Measurements from ENCODE around the gene PTTG1IP. TPM values are rescaled to one million over a fixed set of nuclear protein-coding genes. Genes with fewer than 3 reads are reported as not detected.

The PTTG1IP gene
- total and polyA plus RNA-seq, 10 of the 15 experiments (the other 5 are each of a cell fraction or from before 2014, with no cell fraction given) = 2.4 to 56.4 (median 44.4) TPM

DNA sequence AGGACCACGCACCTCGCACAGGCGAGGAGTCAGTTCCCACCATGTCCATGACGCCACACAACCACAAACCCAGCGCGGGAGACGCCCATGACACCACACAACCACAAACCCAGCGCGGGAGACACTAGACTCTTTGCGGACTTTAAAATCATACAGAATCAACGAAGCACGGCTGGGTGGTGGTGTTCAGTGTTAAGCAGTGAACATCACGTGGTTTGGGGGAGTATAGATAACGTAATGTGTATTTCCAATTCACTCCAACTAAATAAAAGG is 19.2 kb downstream of the PTTG1IP start:
- Histone ChIP-seq H4K20me1 (ENCODE audit: control insufficient read depth, insufficient read depth) (no peaks in the 10 kb centered on the region), H3K27ac (ENCODE audit: control insufficient read depth, insufficient read depth) (no peak overlapping the region), H3K4me1 (ENCODE audit: control insufficient read depth, insufficient read depth, low read length) (no peaks in the 10 kb centered on the region), H3K79me2 (ENCODE audit: control insufficient read depth, insufficient read depth, low read length) (no peaks in the 10 kb centered on the region), H3K27me3 (replicated peaks in 1 of 2; ENCODE audit: control insufficient read depth in 2 of 2, insufficient read depth in 2 of 2, low read length in 1 of 2) (no peaks in the 10 kb centered on the region), H3K9me3 (replicated peaks; ENCODE audit: control insufficient read depth, insufficient read depth, low read length) (no peaks in the 10 kb centered on the region), H3K4me2 (ENCODE audit: control insufficient read depth, insufficient read depth) (no peak overlapping the region), H3K9ac (ENCODE audit: control insufficient read depth, insufficient read depth, low read length) (no peak overlapping the region), H3K4me3 (no peak overlapping the region), H3K36me3 (ENCODE audit: control insufficient read depth in 2 of 2, insufficient read depth in 2 of 2, low read length in 1 of 2) (peaks cover 13 to 37% of the 10 kb centered on the region in 2 experiments; a peak in 3 of 4 replicates), H2AFZ (ENCODE audit: control insufficient read depth, low read depth, low read length) (no peak overlapping the region)
- CTCF ChIA-PET = no interaction called here
- TF ChIP-seq ZNF217 (IDR thresholded peaks at IDR 0.05) = no peak
- TF ChIP-seq, protein P1, sequence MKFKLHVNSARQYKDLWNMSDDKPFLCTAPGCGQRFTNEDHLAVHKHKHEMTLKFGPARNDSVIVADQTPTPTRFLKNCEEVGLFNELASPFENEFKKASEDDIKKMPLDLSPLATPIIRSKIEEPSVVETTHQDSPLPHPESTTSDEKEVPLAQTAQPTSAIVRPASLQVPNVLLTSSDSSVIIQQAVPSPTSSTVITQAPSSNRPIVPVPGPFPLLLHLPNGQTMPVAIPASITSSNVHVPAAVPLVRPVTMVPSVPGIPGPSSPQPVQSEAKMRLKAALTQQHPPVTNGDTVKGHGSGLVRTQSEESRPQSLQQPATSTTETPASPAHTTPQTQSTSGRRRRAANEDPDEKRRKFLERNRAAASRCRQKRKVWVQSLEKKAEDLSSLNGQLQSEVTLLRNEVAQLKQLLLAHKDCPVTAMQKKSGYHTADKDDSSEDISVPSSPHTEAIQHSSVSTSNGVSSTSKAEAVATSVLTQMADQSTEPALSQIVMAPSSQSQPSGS (IDR thresholded peaks at IDR 0.05; ENCODE audit: low read length) = no peak
- no peak for TF ChIP-seq CBX3 (IDR thresholded peaks at IDR 0.05; ENCODE audit: borderline replicate concordance, low read depth)
- no peak for TF ChIP-seq NR2C2 (IDR thresholded peaks at IDR 0.05; ENCODE audit: borderline replicate concordance, control insufficient read depth, insufficient read length, low read depth)
- TF ChIP-seq MEF2A (IDR thresholded peaks at IDR 0.05; ENCODE audit: insufficient read depth, low read depth, low read length) = no peak
- TF ChIP-seq, protein P2, sequence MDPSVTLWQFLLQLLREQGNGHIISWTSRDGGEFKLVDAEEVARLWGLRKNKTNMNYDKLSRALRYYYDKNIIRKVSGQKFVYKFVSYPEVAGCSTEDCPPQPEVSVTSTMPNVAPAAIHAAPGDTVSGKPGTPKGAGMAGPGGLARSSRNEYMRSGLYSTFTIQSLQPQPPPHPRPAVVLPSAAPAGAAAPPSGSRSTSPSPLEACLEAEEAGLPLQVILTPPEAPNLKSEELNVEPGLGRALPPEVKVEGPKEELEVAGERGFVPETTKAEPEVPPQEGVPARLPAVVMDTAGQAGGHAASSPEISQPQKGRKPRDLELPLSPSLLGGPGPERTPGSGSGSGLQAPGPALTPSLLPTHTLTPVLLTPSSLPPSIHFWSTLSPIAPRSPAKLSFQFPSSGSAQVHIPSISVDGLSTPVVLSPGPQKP (IDR thresholded peaks at IDR 0.05; ENCODE audit: low read depth, low read length) = no peak
- TF ChIP-seq EED (IDR thresholded peaks at IDR 0.05; ENCODE audit: low read depth) = no peak
- TF ChIP-seq, protein P3, sequence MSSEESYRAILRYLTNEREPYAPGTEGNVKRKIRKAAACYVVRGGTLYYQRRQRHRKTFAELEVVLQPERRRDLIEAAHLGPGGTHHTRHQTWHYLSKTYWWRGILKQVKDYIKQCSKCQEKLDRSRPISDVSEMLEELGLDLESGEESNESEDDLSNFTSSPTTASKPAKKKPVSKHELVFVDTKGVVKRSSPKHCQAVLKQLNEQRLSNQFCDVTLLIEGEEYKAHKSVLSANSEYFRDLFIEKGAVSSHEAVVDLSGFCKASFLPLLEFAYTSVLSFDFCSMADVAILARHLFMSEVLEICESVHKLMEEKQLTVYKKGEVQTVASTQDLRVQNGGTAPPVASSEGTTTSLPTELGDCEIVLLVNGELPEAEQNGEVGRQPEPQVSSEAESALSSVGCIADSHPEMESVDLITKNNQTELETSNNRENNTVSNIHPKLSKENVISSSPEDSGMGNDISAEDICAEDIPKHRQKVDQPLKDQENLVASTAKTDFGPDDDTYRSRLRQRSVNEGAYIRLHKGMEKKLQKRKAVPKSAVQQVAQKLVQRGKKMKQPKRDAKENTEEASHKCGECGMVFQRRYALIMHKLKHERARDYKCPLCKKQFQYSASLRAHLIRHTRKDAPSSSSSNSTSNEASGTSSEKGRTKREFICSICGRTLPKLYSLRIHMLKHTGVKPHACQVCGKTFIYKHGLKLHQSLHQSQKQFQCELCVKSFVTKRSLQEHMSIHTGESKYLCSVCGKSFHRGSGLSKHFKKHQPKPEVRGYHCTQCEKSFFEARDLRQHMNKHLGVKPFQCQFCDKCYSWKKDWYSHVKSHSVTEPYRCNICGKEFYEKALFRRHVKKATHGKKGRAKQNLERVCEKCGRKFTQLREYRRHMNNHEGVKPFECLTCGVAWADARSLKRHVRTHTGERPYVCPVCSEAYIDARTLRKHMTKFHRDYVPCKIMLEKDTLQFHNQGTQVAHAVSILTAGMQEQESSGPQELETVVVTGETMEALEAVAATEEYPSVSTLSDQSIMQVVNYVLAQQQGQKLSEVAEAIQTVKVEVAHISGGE (CRISPR knock-in tag; IDR thresholded peaks at IDR 0.05) = no peak
- TF ChIP-seq RELB (IDR thresholded peaks at IDR 0.05; ENCODE audit: low read depth) = no peak
- no peak for TF ChIP-seq ATF7 (IDR thresholded peaks at IDR 0.05; ENCODE audit: low read depth)
- ATAC-seq (no peak), FAIRE-seq (no peak), DNase-seq (ENCODE audit: low read depth, low spot score) (no peak)
- BruUV-seq (replicated peaks) = no TSS peak
- RAD21 ChIA-PET (ENCODE audit: unreplicated experiment) = no interaction called here
- in situ Hi-C loops (cut with MboI) (no loop called here), intact Hi-C loops (cut with micrococcal nuclease; ENCODE audit: unreplicated experiment) (no loop called here)
- POLR2A ChIA-PET = no interaction called here
- 95% methylated on average over 14 of the region's 14 CpGs for WGBS (ENCODE audit: insufficient coverage, insufficient replicate concordance, low lambda C conversion rate, missing lambda C conversion rate)
- SMC1A ChIA-PET (ENCODE audit: uncharacterized antibody, unreplicated experiment) = no interaction called here
